WERI-Rb-1 (cell line): ENCODE measurements around the gene TOMM40L.

Experiments
- DNase-seq: peaks from one replicate; pipeline ENCODE4 v3.0.0-alpha.2; 2020
- H3K27ac ChIP-seq: fragments of 250-450 bp; sonication (Bioruptor Pico); 2 replicates; pipeline ENCODE4 v1.5.1; 2020; ENCODE audit warnings: mild to moderate bottlenecking, moderate library complexity
- H3K27me3 ChIP-seq: fragments of 250-450 bp; sonication (Bioruptor Pico); 2 replicates; pipeline ENCODE4 v1.5.1; 2021; ENCODE audit warnings: mild to moderate bottlenecking, low read depth, moderate library complexity; ENCODE audit not compliant: insufficient read depth, severe bottlenecking
- H3K36me3 ChIP-seq: fragments of 250-450 bp; sonication (Bioruptor Pico); 2 replicates; pipeline ENCODE4 v1.5.1; 2020; ENCODE audit warnings: mild to moderate bottlenecking, moderate library complexity
- H3K4me3 ChIP-seq: 2 replicates; pipeline ENCODE4 v1.5.1; 2011; ENCODE audit warnings: low read depth, mild to moderate bottlenecking, control low read depth, low read length
- H3K9me3 ChIP-seq: fragments of 250-450 bp; sonication (Bioruptor Pico); 2 replicates; pipeline ENCODE4 v1.5.1; 2021; ENCODE audit warnings: mild to moderate bottlenecking, moderate library complexity; ENCODE audit not compliant: severe bottlenecking
- CTCF ChIP-seq: IDR thresholded peaks from 2 replicates; pipeline ENCODE4 v1.5.1; 2011; ENCODE audit warnings: low read depth, mild to moderate bottlenecking, control low read depth, inconsistent platforms, low read length

TOMM40L gene

GRCh38 chr1:161198897-161199431, 26.9 kb upstream of the TOMM40L start, which contains the start of gene ADAMTS4:
TSS of gene ADAMTS4 (minus strand) at chr1:161199054. CDS start at chr1:161198627, 427 bp downstream.
- H3K4me3 ChIP-seq = peak within 1 kb of the TSS; percentile 19
- DNase-seq = peak; percentile 65
- peak within 1 kb of the TSS; percentile 96 for H3K27ac ChIP-seq
- no peaks in the 10 kb centered on the region for H3K9me3 ChIP-seq
- H3K36me3 ChIP-seq = peaks cover 14% of the 10 kb centered on the region
- TF ChIP-seq CTCF = no peak
- no peaks in the 10 kb centered on the region for H3K27me3 ChIP-seq

GRCh38 chr1:161199506-161200139, 26.2 kb upstream of the TOMM40L start:
- DNase-seq = no peak
- Histone ChIP-seq H3K27ac (0 out of 2 replicates have a peak overlapping the region, but pooled peaks have one; percentile 7), H3K9me3 (no peaks in the 10 kb centered on the region), H3K36me3 (peaks cover 19% of the 10 kb centered on the region), H3K4me3 (no peak overlapping the region), H3K27me3 (no peaks in the 10 kb centered on the region)
- TF ChIP-seq CTCF = no peak

GRCh38 chr1:161200421-161200991, 25.4 kb upstream of the TOMM40L start:
- Histone ChIP-seq H3K27me3 (no peaks in the 10 kb centered on the region), H3K9me3 (no peaks in the 10 kb centered on the region), H3K36me3 (peaks cover 21% of the 10 kb centered on the region), H3K27ac (peak overlapping the region; percentile 87), H3K4me3 (no peak overlapping the region)
- no peak for TF ChIP-seq CTCF
- DNase-seq = no peak

GRCh38 chr1:161200992-161201835, 24.6 kb upstream of the TOMM40L start:
- no peaks in the 10 kb centered on the region for H3K9me3 ChIP-seq
- peak overlapping the region; percentile 87 for H3K27ac ChIP-seq
- H3K27me3 ChIP-seq = no peaks in the 10 kb centered on the region
- DNase-seq = no peak
- H3K36me3 ChIP-seq = peaks cover 17% of the 10 kb centered on the region
- TF ChIP-seq CTCF = no peak
- H3K4me3 ChIP-seq = peak overlapping the region; percentile 79

- peak within 1 kb of the TSS; percentile 87 for H3K27ac ChIP-seq
- no peaks in the 10 kb centered on the region for H3K9me3 ChIP-seq
- peaks cover 26% of the 10 kb centered on the region for H3K36me3 ChIP-seq
- H3K27me3 ChIP-seq = no peaks in the 10 kb centered on the region
- peak within 1 kb of the TSS; percentile 79 for H3K4me3 ChIP-seq
- peak; percentile 100 for DNase-seq
- TF ChIP-seq CTCF = peak; percentile 63; the same call in 1 of the 2 replicates
Measured at GRCh38 chr1:161201836-161202712, 23.8 kb upstream of the TOMM40L start, which contains the start of gene NDUFS2. TSS of gene NDUFS2 (plus strand) at chr1:161202367. CDS start at chr1:161202386, 19 bp downstream.
